GM18870 (cell line): Measurements from ENCODE around the gene TMEM134.
"Not testable (repeated sequence)": the region's sequence is repeated elsewhere in the genome, so short reads cannot be mapped to it uniquely, and the experiment has no call there.

Source experiments
- ATAC-seq: cut with Tn5 transposase; IDR thresholded peaks from one replicate; pipeline ENCODE4 v1.9.1; 2021; ENCODE audit warnings: moderate library complexity; ENCODE audit not compliant: unreplicated experiment

TMEM134 gene

DNA sequence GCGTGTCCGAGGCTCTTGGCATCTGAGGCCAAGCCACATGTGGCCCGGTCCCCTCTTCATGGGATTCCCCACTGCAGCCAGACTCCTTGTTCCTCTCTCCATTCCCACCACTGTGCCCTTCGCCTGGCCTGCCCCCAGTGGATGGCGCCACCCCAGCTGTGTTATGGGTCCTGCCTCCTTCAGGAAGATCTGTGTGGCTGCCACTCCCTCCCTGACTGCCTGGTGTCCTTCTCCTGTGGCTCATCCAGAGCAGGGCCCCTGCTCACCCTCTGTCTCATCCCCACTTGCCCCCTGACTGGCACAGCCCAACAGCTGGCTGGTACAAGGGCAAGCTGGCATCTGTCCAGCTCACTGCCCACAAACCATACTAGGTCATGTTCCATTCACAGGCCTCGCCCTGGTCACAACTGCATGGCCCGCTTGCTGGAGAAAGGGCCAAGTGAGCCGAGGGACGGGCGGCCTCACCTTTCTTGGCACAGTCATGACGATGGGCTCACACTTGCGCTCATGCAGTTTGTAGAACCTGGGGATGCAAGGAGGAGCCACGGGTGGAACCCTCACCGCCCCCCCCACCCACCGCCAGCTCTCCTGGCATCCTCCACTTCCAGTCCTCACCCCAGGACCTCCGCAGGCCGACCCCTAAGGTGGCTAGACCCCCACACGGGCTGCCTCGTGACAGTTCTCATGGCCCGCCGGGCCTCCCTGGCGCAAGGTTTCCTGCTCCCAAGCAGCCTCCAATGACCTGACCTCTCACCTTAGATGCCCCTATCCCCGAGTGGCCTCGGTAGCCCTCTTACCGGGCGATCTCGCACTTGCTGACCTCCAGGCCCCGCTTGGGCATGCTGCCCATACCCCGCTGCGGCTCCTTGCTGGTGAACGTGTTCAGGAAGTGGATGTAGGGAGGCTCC is 29.5 kb downstream of the TMEM134 start:
- no peak for ATAC-seq

- no peak for ATAC-seq
Measured at GRCh38 chr11:67438158-67438902, 30.7 kb downstream of the TMEM134 start.

GRCh38 chr11:67437809-67438157 is 31.3 kb downstream of the TMEM134 start:
- no peak for ATAC-seq

GRCh38 chr11:67437082-67437808 is 31.8 kb downstream of the TMEM134 start, which contains the start of gene PTPRCAP:
PTPRCAP (minus strand) TSS chr11:67437682; CDS start chr11:67437619, 63 bp downstream.
- no peak for ATAC-seq

DNA sequence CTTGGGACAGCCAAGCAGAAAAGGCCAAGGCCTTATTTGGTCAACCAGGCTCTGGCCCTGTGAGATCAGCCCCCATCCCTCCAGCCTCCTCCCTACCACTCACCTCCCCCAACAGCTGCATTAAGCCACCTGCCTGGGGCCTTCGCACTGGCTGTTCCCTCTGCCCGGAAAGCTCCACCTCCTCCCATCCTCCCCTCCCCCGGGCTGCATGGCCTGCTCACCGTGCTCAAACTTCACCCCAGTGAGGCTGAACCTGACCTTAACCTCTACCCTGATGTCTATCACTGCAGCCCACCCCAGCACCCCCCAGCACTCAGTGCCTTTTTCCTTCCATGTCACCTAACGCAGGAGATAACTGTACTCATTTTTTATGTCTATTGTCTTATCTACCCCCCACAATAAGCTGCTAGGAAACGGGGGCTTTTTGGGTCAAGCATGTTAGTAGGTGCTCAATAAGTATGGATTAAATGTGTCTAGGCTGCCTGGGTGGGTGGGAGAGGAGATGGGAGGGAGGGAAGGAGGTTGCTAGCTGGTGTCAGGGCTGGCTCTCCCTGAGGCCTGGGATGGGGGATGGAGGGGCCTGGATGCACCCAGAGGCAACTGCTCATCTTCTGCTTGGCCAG is 32.5 kb downstream of the TMEM134 start:
- ATAC-seq, result no peak

DNA sequence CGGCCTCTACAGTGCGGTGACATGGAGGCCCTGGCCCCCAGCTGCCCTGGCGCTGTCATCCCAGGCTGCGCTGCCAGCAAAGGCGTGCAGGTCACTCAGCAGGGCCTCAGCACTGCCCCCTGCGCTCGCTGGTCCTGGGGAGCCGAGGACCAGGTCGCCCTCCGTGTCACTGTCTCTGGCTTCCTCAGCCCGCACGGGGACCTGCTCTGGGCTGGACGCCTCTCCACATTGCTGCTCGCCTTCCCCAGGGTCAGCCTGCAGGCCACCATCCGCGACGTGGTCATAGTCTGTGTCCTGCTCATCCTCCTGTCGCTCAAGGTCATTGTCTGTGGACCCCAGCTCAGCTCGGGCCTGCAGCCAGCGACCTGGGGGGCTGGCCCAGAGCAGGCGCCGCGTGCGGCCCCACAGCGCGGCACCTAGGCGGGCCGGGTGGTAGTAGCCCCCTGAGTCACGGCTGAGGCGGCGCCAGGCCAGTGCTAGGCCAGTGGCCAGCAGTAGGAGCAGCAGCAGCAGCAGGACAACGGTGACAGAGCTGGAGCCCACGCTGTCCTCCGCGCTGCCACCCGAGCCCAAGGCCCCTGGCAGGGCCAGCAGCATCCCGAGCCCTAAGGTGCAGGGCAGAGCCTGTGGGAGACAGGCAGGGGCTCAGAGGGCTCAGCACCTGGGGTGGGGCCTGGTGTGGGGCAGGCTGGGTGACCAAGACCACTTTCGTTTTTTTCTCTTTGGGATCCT is 33.2 kb downstream of the TMEM134 start:
- no peak for ATAC-seq

DNA sequence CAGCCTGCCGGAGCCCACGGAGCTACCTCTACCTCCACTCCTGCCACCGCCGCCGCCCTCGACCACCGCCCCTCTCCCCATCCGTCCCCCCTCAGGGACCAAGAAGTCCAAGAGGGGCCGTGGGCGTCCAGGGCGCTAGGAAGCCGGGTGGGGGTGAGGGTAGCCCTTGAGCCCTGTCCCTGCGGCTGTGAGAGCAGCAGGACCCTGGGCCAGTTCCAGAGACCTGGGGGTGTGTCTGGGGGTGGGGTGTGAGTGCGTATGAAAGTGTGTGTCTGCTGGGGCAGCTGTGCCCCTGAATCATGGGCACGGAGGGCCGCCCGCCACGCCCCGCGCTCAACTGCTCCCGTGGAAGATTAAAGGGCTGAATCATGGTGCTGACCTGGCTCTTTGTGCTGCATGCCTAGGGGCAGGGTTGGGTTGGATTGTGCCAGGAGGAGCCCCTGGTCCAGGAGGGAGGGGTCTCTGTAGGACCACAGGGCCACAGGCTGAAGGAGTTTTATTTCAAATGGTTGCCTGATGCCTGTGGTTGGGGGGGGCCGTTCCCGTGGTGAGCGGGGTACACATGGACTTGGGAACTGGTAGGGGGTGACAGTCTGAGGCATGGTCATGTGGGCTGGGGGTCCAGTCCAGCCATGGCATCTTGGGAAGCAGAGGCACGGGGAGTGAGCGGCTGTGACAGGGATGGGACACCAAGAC is 33.9 kb downstream of the TMEM134 start:
- no peak for ATAC-seq

- no peak for ATAC-seq
Measured at GRCh38 chr11:67434395-67434881, 34.6 kb downstream of the TMEM134 start.

- ATAC-seq, result no peak
Measured at GRCh38 chr11:67433536-67434394, 35.3 kb downstream of the TMEM134 start.

DNA sequence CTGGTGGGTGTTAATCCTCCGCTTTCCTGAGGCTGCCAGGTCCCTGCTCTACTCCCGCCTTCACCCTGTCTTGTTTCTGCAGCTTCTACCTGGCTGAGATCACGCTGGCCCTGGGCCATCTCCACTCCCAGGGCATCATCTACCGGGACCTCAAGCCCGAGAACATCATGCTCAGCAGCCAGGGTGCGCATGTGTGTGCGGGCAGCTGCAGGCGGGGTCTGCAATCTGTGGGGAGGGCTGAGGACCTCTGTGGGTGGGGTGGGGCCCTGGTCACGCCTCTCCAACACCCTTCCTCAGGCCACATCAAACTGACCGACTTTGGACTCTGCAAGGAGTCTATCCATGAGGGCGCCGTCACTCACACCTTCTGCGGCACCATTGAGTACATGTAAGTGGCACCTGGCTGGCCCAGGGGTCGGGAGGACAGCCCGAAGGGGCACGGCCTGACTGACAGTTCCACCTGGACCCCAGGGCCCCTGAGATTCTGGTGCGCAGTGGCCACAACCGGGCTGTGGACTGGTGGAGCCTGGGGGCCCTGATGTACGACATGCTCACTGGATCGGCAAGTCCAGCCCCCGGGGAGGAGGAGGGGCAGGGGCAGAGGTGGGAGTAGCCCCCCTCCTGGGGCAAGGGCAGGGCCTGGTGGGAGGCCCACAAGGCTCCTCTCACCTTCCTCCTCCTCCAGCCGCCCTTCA is 36.2 kb downstream of the TMEM134 start:
- ATAC-seq, result no peak

DNA sequence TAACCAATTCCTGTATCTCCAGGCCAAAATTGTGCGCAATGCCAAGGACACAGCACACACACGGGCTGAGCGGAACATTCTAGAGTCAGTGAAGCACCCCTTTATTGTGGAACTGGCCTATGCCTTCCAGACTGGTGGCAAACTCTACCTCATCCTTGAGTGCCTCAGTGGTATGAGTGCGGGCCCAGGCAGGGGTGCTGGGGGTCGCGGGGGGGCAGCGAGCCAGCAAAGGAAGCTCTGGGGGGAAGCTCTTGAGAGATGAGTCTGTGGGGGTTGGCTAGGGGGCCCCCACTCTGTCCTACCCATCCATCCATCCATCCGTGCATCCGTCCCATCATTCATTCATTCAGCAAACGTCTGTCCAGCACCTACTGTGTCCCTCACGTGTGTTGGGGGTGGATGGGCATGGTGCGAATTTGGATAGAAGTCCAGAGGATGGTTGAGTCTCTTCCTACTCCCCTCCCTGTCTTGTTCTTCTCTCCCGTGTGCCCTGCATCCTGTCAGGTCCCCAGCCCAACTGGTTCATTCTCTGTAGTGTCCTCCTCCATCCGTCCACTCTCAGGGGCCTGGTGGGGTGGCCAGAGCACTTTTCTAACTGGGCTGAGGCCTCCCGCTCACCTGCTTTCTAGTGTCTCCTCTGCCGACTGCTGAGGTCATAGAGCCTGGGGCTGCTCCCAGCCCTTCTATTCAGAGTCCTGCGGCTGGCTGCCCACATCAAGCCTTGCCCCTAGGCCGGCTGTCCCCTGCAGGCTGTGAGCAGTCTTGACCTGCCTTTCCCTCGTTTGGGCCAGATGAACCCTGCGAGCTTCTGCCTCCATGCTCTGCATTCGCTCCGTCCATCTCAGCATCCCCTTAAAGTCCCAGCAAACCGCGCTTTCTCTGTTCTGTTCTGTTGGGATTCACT is 37.5 kb downstream of the TMEM134 start:
- no peak for ATAC-seq

DNA sequence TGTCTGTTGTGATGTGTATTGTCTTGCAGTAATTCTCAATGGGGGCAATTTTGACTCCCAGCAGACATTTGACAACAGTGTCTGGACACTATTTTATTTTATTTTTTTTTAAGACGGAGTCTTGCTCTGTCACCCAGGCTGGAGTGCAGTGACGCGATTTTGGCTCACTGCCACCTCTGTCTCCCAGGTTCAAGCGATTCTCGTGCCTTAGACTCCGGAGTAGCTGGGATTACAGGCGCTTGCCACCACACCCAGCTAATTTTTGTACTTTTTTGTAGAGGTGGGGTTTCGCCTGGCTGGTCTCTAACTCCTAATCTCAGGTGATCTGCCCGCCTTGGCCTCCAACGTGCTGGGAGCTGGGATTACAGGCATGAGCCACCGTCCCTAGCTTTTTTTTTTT is 39.3 kb downstream of the TMEM134 start:
- ATAC-seq, result no peak

DNA sequence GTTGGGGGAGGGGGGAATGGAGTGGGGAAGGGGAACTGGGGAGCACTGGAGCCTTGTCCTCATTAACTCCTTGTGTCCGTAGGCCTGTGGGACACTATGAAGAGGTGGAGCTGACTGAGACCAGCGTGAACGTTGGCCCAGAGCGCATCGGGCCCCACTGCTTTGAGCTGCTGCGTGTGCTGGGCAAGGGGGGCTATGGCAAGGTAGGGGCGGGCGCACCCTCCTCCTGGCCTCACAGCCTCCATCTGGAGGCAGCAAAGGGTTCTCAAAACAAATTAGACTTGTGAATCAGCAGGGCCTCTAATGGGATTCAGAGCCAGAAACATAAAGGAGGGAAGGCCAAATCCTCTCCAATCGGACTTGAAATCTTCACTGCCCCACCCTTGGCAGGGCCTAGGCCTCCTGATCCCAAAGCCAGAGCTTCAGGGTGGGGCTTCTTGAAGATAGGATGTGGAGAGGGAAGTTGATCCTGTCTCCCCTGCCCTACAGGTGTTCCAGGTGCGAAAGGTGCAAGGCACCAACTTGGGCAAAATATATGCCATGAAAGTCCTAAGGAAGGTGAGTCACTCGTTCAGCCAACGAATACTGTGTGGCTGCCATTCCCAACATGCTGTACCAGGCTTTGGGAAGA is 39.9 kb downstream of the TMEM134 start:
- no peak for ATAC-seq

GRCh38 chr11:67428052-67429001 is 40.7 kb downstream of the TMEM134 start, which contains the start of gene RPS6KB2:
RPS6KB2 (plus strand) TSS chr11:67428494; CDS start chr11:67428546, 52 bp downstream.
- ATAC-seq, result peak; percentile 73

DNA sequence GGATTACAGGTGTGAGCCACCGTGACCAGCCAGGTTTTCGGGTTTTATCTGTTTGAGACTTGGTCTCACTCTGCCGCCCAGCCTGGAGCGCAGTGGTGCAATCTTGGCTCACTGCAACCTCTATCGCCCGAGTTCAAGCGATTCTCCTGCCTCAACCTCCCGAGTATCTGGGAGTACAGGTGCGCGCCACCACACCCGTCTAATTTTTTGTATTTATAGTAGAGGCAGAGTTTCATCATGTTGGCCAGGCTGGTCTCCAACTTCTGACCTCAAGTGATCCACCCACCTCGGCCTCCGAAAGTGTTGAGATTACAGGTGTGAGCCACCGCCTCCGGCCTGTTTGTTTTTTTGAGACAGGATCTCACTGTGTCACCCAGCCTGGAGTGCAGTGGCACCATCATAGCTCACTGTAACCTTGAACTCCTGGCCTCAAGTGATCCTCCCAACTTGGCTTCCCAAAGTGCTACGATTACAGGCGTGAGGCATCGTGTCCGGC is 41.6 kb downstream of the TMEM134 start:
- not testable (repeated sequence) for ATAC-seq
